Caco-2 (cell line): ENCODE results near the gene ENDOD1. TPM values are rescaled to one million over a fixed set of nuclear protein-coding genes. Genes with fewer than 3 reads are reported as not detected.

Source experiments
- BruUV-seq: library from RNA; stranded (reverse); fragments of 400-500 nt; replicated peaks from 2 replicates; lab custom pipeline; 2021; lab: Mats Ljungman, UMichigan
- CTCF ChIA-PET: fragments of 300-600 bp; sonication (Branson Sonifier 250); formaldehyde crosslinking; loops from one replicate; lab custom pipeline; 2022; ENCODE audit warnings: antibody characterized with exemption; lab: Charles Lee
- POLR2A ChIA-PET: fragments of 300-600 bp; sonication (Branson Sonifier 250); formaldehyde crosslinking; loops from one replicate; lab custom pipeline; 2022; ENCODE audit warnings: antibody characterized with exemption; lab: Charles Lee
- DNase-seq, 2 experiments: peaks; one replicate each; pipeline versions ENCODE4 v3.0.0 to v3.0.0-alpha.2; 2020 to 2022
- H3K27me3 ChIP-seq: replicated peaks from 2 replicates; pipeline ENCODE4 v1.6.0; 2011; ENCODE audit warnings: low read length; ENCODE audit not compliant: control insufficient read depth, insufficient read depth
- H3K36me3 ChIP-seq: 2 replicates; pipeline ENCODE4 v1.5.1; 2011; ENCODE audit warnings: low read length; ENCODE audit not compliant: control insufficient read depth, insufficient read depth
- H3K4me1 ChIP-seq: fragments of 250-450 bp; sonication (Bioruptor Pico); 2 replicates; pipeline ENCODE4 v1.5.1; 2020; ENCODE audit warnings: mild to moderate bottlenecking
- H3K4me3 ChIP-seq: 2 replicates; pipeline ENCODE4 v1.5.1; 2011; ENCODE audit warnings: low read depth, mild to moderate bottlenecking, control low read depth, low read length
- H3K9me3 ChIP-seq: fragments of 250-450 bp; sonication (Bioruptor Pico); 2 replicates; pipeline ENCODE4 v1.5.1; 2020; ENCODE audit warnings: mild to moderate bottlenecking, moderate library complexity
- H3K27ac Mint-ChIP-seq: one replicate; pipeline ENCODE4 v1.8.0; 2022; ENCODE audit warnings: mixed read lengths; ENCODE audit not compliant: unreplicated experiment
- H3K27me3 Mint-ChIP-seq: one replicate; pipeline ENCODE4 v1.8.0; 2022; ENCODE audit warnings: mixed read lengths; ENCODE audit not compliant: insufficient read depth, unreplicated experiment
- H3K36me3 Mint-ChIP-seq: one replicate; pipeline ENCODE4 v1.8.0; 2022; ENCODE audit warnings: mild to moderate bottlenecking, mixed read lengths; ENCODE audit not compliant: insufficient read depth, unreplicated experiment
- H3K4me1 Mint-ChIP-seq: one replicate; pipeline ENCODE4 v1.8.0; 2022; ENCODE audit warnings: low read depth, mixed read lengths; ENCODE audit not compliant: unreplicated experiment
- H3K4me3 Mint-ChIP-seq: one replicate; pipeline ENCODE4 v1.8.0; 2022; ENCODE audit warnings: mild to moderate bottlenecking, moderate library complexity, mixed read lengths; ENCODE audit not compliant: unreplicated experiment
- H3K9me3 Mint-ChIP-seq: one replicate; pipeline ENCODE4 v1.8.0; 2022; ENCODE audit warnings: mixed read lengths; ENCODE audit not compliant: unreplicated experiment
- intact Hi-C: fragments of 100-400 bp; cut with micrococcal nuclease; formaldehyde crosslinking; loops from one replicate; pipeline ENCODE4 v1.10.0; 2022; ENCODE audit not compliant: unreplicated experiment
- total RNA-seq: library from RNA; stranded (reverse); gene quantifications from 2 replicates; pipeline ENCODE4 v1.2.3, GENCODE V29; 2022
- TF ChIP-seq, protein P1 (sequence below), 2 experiments: fragments of 200-600 bp in 1 of 2; IDR thresholded peaks; 1 replicate in 1 of 2; 2 replicates in 1 of 2; pipeline versions ENCODE4 v1.5.1 to v1.8.0; 2011 to 2022; ENCODE audit warnings: antibody characterized with exemption in 1 of 2, control low read depth in 1 of 2, inconsistent platforms in 1 of 2, low read depth in 1 of 2, low read length in 1 of 2, mild to moderate bottlenecking in 1 of 2, moderate library complexity in 1 of 2; ENCODE audit not compliant: insufficient read depth in 1 of 2, severe bottlenecking in 1 of 2, unreplicated experiment in 1 of 2

Gene ENDOD1
- total RNA-seq, 1 experiment from 2014 or later: 22.7 TPM

DNA sequence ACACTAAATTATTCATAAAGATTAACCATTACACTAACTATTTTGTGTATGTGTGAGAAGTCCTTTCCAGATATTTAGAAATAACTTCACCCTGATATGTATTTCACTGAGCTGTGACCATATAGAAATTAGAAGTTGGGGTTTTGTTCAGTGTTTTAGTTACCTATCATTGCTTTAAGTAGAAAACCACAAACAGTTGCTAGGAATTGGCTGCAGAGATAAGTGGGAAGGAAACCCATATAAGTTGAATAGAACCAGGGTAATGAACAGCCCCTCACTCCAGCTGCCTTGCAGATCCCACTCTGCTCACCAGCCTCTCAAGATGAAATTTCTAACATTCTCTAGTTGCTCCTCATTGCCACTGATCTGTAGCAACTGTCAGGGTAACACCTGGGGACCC is 12.7 kb upstream of the ENDOD1 start:
- BruUV-seq: no TSS peak
- no peaks in the 10 kb centered on the region for H3K9me3 ChIP-seq
- Mint-ChIP-seq H3K27ac (no peak overlapping the region), H3K36me3 (no peaks in the 10 kb centered on the region), H3K27me3 (no peaks in the 10 kb centered on the region), H3K4me1 (peaks cover 8% of the 10 kb centered on the region), H3K4me3 (no peak overlapping the region), H3K9me3 (no peaks in the 10 kb centered on the region)
- no peaks in the 10 kb centered on the region for H3K27me3 ChIP-seq
- H3K36me3 ChIP-seq: no peaks in the 10 kb centered on the region
- ChIA-PET CTCF (interaction anchor here (0.9 to 1.4 kb wide), 4 partner anchors 9 to 75 kb away, joined by 3 to 10 read pairs (median 4); partner anchors contain the start of gene ENDOD1), POLR2A (interaction anchor here (1.1 to 1.3 kb wide), 3 partner anchors 10 to 16 kb away, joined by 3 to 5 read pairs (median 4); partner anchors contain the start of gene SRSF8)
- H3K4me3 ChIP-seq: no peak overlapping the region
- intact Hi-C loops: no loop called here
- DNase-seq: no peak
- H3K4me1 ChIP-seq: peaks cover 20% of the 10 kb centered on the region
- TF ChIP-seq, protein P1, sequence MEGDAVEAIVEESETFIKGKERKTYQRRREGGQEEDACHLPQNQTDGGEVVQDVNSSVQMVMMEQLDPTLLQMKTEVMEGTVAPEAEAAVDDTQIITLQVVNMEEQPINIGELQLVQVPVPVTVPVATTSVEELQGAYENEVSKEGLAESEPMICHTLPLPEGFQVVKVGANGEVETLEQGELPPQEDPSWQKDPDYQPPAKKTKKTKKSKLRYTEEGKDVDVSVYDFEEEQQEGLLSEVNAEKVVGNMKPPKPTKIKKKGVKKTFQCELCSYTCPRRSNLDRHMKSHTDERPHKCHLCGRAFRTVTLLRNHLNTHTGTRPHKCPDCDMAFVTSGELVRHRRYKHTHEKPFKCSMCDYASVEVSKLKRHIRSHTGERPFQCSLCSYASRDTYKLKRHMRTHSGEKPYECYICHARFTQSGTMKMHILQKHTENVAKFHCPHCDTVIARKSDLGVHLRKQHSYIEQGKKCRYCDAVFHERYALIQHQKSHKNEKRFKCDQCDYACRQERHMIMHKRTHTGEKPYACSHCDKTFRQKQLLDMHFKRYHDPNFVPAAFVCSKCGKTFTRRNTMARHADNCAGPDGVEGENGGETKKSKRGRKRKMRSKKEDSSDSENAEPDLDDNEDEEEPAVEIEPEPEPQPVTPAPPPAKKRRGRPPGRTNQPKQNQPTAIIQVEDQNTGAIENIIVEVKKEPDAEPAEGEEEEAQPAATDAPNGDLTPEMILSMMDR (IDR thresholded peaks at IDR 0.05; ENCODE audit: insufficient read depth in 1 of 2, low read depth in 1 of 2, low read length in 1 of 2, severe bottlenecking in 1 of 2, unreplicated experiment in 1 of 2): no peak

DNA sequence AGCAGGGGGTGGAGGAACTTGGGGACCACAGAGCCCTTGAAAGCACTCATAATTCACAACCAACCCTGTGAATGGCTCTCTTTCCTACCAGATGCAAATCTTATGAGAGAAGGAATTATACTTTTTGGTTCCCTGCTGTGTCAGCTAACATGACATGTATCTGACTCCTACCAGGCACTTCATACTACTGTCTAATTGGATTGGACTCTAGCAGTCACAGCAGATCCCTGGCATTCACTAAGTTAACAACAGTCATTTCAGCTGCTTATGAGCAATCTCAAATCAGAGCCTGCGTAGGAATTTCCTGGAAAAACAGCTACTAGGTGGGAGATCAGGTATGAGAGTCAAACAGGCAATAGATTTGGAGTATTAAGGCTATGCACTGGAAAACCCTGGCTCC is 11.1 kb upstream of the ENDOD1 start:
- POLR2A ChIA-PET: interaction anchor here (1.0 kb wide), 1 partner anchor 11 kb away, joined by 3 read pairs; the partner anchor contains the start of gene SRSF8
- H3K4me1 Mint-ChIP-seq: peaks cover 8% of the 10 kb centered on the region
- no TSS peak for BruUV-seq

DNA sequence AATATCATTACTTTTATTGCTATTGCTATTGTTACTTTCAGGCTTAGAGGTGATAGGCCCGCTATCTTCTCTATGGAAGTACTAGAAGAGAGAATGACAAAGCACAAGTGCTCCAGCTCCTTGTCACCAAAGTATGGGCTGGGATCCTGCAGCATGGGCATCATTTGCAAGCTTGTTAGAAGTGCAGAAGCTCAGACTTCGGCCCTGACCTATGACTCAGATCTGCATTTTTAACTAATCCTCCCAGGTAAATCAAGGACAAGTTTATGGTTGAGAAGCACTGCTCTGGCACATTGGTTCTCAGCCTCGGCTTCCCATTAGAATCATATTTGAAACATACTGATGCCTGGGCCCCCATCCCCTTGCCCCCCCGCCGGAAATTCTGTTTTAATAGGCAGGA is 8.6 kb upstream of the ENDOD1 start:
- Mint-ChIP-seq H3K27me3 (peaks cover 3% of the 10 kb centered on the region), H3K36me3 (no peaks in the 10 kb centered on the region), H3K27ac (no peak overlapping the region), H3K4me3 (no peak overlapping the region), H3K9me3 (no peaks in the 10 kb centered on the region), H3K4me1 (peaks cover 8% of the 10 kb centered on the region)
- H3K27me3 ChIP-seq: no peaks in the 10 kb centered on the region
- no peak for DNase-seq
- H3K4me3 ChIP-seq: no peak overlapping the region
- CTCF ChIA-PET: interaction anchor here (1.3 to 2.0 kb wide), 3 partner anchors 12 to 69 kb away, joined by 4 to 7 read pairs (median 6); partner anchors contain the start of gene SRSF8
- H3K4me1 ChIP-seq: peaks cover 18% of the 10 kb centered on the region
- POLR2A ChIA-PET: interaction anchor here (1.1 to 1.7 kb wide), 3 partner anchors 10 to 14 kb away, joined by 3 to 5 read pairs (median 4); partner anchors contain the start of gene SRSF8
- TF ChIP-seq, protein P1 (IDR thresholded peaks at IDR 0.05; ENCODE audit: insufficient read depth in 1 of 2, low read depth in 1 of 2, low read length in 1 of 2, severe bottlenecking in 1 of 2, unreplicated experiment in 1 of 2): no peak
- intact Hi-C loops: no loop called here
- H3K9me3 ChIP-seq: no peaks in the 10 kb centered on the region
- H3K36me3 ChIP-seq: no peaks in the 10 kb centered on the region
- BruUV-seq: no TSS peak

More for the DNA sequence above, 11.1 kb upstream of the ENDOD1 start:
- Histone ChIP-seq H3K36me3 (no peaks in the 10 kb centered on the region), H3K4me1 (peaks cover 20% of the 10 kb centered on the region), H3K4me3 (no peak overlapping the region), H3K9me3 (no peaks in the 10 kb centered on the region), H3K27me3 (no peaks in the 10 kb centered on the region)
- no peaks in the 10 kb centered on the region for H3K9me3 Mint-ChIP-seq
- TF ChIP-seq, protein P1 (IDR thresholded peaks at IDR 0.05; ENCODE audit: insufficient read depth in 1 of 2, low read depth in 1 of 2, low read length in 1 of 2, severe bottlenecking in 1 of 2, unreplicated experiment in 1 of 2): no peak
- no peak overlapping the region for H3K4me3 Mint-ChIP-seq
- no peak for DNase-seq
- CTCF ChIA-PET: interaction anchor here (0.9 kb wide), 1 partner anchor 11 kb away, joined by 3 read pairs; no protein-coding TSS in a partner anchor
- intact Hi-C loops: no loop called here
- no peaks in the 10 kb centered on the region for H3K36me3 Mint-ChIP-seq
- H3K27me3 Mint-ChIP-seq: no peaks in the 10 kb centered on the region
- no peak overlapping the region for H3K27ac Mint-ChIP-seq
